B cell (primary cell): ENCODE results near the gene MED25. TPM values are rescaled to one million over a fixed set of nuclear protein-coding genes. Genes with fewer than 3 reads are reported as not detected.

Source experiments
- ATAC-seq: fragments of 200-7000 bp; cut with Tn5 transposase; one replicate; pipeline ENCODE4 v1.10.0; 2021; ENCODE audit warnings: low read depth, mild to moderate bottlenecking, moderate number of reproducible peaks, moderate library complexity
- CTCF ChIA-PET: fragments of 350-600 bp; sonication (Branson Sonifier 250); formaldehyde crosslinking; loops from one replicate; lab custom pipeline; 2021; ENCODE audit warnings: antibody characterized with exemption, inconsistent platforms; lab: Charles Lee
- POLR2A ChIA-PET: fragments of 350-600 bp; sonication (Branson Sonifier 250); formaldehyde crosslinking; loops from one replicate; lab custom pipeline; 2021; ENCODE audit warnings: antibody characterized with exemption; lab: Charles Lee
- DNase-seq: peaks from one replicate; pipeline ENCODE4 v3.0.0; 2013
- H2AFZ ChIP-seq: 2 replicates; pipeline ENCODE4 v1.6.1; 2012; ENCODE audit warnings: mild to moderate bottlenecking, low read depth, low read length; ENCODE audit not compliant: insufficient read depth, poor library complexity, severe bottlenecking
- H3K27ac ChIP-seq, 2 donors: 1 replicate in 1 of 2; 2 replicates in 1 of 2; pipeline ENCODE4 v1.5.1; 2012 to 2013; ENCODE audit warnings: low read length in 2 of 2, mild to moderate bottlenecking in 2 of 2, moderate library complexity in 1 of 2
- H3K27me3 ChIP-seq, 4 experiments: fragments of 200-600 bp in 1 of 4; sonication (generic) in 1 of 4; replicated peaks in 1 of 4; 1 replicate in 2 of 4; 2 replicates in 2 of 4; pipeline versions ENCODE4 v1.6.1 to v1.7.0; 2013 to 2016; ENCODE audit warnings: low read length in 3 of 4, mild to moderate bottlenecking in 2 of 4, mixed read lengths in 1 of 4, moderate library complexity in 1 of 4; ENCODE audit not compliant: insufficient read depth in 4 of 4, control insufficient read depth in 3 of 4; ENCODE audit errors: control extremely low read depth in 1 of 4
- H3K36me3 ChIP-seq, 2 experiments: replicated peaks in 1 of 2; 1 replicate in 1 of 2; 2 replicates in 1 of 2; pipeline versions ENCODE4 v1.6.1 to v1.7.1; 2013; ENCODE audit warnings: low read length in 1 of 2; ENCODE audit not compliant: insufficient read depth in 2 of 2, control insufficient read depth in 1 of 2; ENCODE audit errors: control extremely low read depth in 1 of 2, extremely low read depth in 1 of 2
- H3K4me1 ChIP-seq, 2 donors: fragments of 200-600 bp in 1 of 2; sonication (generic) in 1 of 2; 1 replicate in 1 of 2; 2 replicates in 1 of 2; pipeline versions ENCODE4 v1.5.1 to v1.6.1; 2013 to 2017; ENCODE audit warnings: low read length in 2 of 2; ENCODE audit not compliant: control insufficient read depth in 2 of 2, insufficient read depth in 2 of 2
- H3K4me2 ChIP-seq: replicated peaks from 2 replicates; pipeline ENCODE3; 2012; ENCODE audit warnings: mild to moderate bottlenecking, low read depth, low read length; ENCODE audit not compliant: poor library complexity, severe bottlenecking
- H3K4me3 ChIP-seq, 5 experiments: fragments of 200-600 bp in 1 of 5; sonication (generic) in 1 of 5; 1 replicate in 3 of 5; 2 replicates in 2 of 5; pipeline versions ENCODE4 v1.5.1 to v1.7.0; 2011 to 2016; ENCODE audit warnings: low read length in 4 of 5, mild to moderate bottlenecking in 4 of 5, low read depth in 2 of 5, control low read depth in 1 of 5, moderate library complexity in 1 of 5; ENCODE audit not compliant: insufficient read depth in 1 of 5; ENCODE audit errors: control extremely low read depth in 1 of 5, extremely low read depth in 1 of 5
- H3K79me2 ChIP-seq: fragments of 200-600 bp; sonication (generic); one replicate; pipeline ENCODE4 v1.6.0; 2016; ENCODE audit warnings: low read length; ENCODE audit not compliant: control insufficient read depth, insufficient read depth
- H3K9ac ChIP-seq: fragments of 200-600 bp; sonication (generic); 2 replicates; pipeline ENCODE4 v1.6.1; 2017; ENCODE audit warnings: mild to moderate bottlenecking, low read length, moderate library complexity
- H3K9me3 ChIP-seq, 3 donors: one replicate each; pipeline versions ENCODE4 v1.6.1 to v1.7.1; 2013; ENCODE audit warnings: low read length in 2 of 3; ENCODE audit not compliant: control insufficient read depth in 2 of 3, insufficient read depth in 1 of 3; ENCODE audit errors: control extremely low read depth in 1 of 3
- H4K20me1 ChIP-seq: 2 replicates; pipeline ENCODE4 v1.6.0; 2012; ENCODE audit warnings: mild to moderate bottlenecking, low read length; ENCODE audit not compliant: insufficient read depth, control insufficient read depth, poor library complexity, severe bottlenecking
- H3K27ac Mint-ChIP-seq: one replicate; pipeline ENCODE4 v1.8.0; 2021; ENCODE audit warnings: mixed read lengths
- H3K27me3 Mint-ChIP-seq: one replicate; pipeline ENCODE4 v1.8.0; 2021; ENCODE audit warnings: mixed read lengths
- H3K4me1 Mint-ChIP-seq: one replicate; pipeline ENCODE4 v1.8.0; 2021; ENCODE audit warnings: mixed read lengths
- H3K4me3 Mint-ChIP-seq: one replicate; pipeline ENCODE4 v1.8.0; 2021; ENCODE audit warnings: mixed read lengths
- H3K9me3 Mint-ChIP-seq: one replicate; pipeline ENCODE4 v1.8.0; 2022; ENCODE audit warnings: mixed read lengths; ENCODE audit not compliant: insufficient read depth
- CTCF ChIP-seq: fragments of 200-600 bp; IDR thresholded peaks from one replicate; pipeline ENCODE4 v1.8.0; 2022; ENCODE audit warnings: antibody characterized with exemption, mild to moderate bottlenecking
- EZH2 ChIP-seq: IDR thresholded peaks from 2 replicates; pipeline ENCODE4 v1.6.1; 2012; ENCODE audit warnings: borderline replicate concordance, low read depth, mild to moderate bottlenecking, moderate library complexity, low read length; ENCODE audit not compliant: insufficient read depth, poor library complexity, severe bottlenecking
- WGBS: methylation state at CpG from one replicate; pipeline ENCODE4 v1.1.5; 2013; ENCODE audit warnings: missing lambda C conversion rate; ENCODE audit not compliant: insufficient coverage; 5-methylcytosine and 5-hydroxymethylcytosine counted together
- intact Hi-C: fragments of 100-400 bp; cut with micrococcal nuclease; formaldehyde crosslinking; loops from one replicate; pipeline ENCODE4 v1.10.0; 2022
- polyA plus RNA-seq: library from polyadenylated mRNA; depleted of rRNA; stranded (reverse); fragments of >200 nt; gene quantifications from 2 replicates; pipeline ENCODE4 v1.2.3, GENCODE V29; 2012
- total RNA-seq, 2 donors: library from RNA; stranded (reverse); fragments of 120-200 nt in 1 of 2; gene quantifications; 1 replicate in 1 of 2; 2 replicates in 1 of 2; pipeline versions ENCODE4 v1.2.3 to v1.2.4, GENCODE V29; 2013 to 2022

The MED25 gene
- total and polyA plus RNA-seq, 2 donors (not counting 1 experiment from before 2014, with no cell fraction given), result 93.0 to 126 TPM

- H3K27me3 ChIP-seq, result no peaks in the 10 kb centered on the region
- H3K36me3 ChIP-seq, result peaks cover 0 to 5% of the 10 kb centered on the region in 2 experiments
- ChIA-PET POLR2A (interaction anchor here (0.6 to 2.3 kb wide), 9 partner anchors 9 to 70 kb away, joined by 3 to 23 read pairs (median 6); partner anchors contain the start of genes AKT1S1, FUZ and TBC1D17), CTCF (interaction anchor here (0.8 to 1.5 kb wide), 2 partner anchors 14 to 37 kb away, joined by 3 read pairs; no protein-coding TSS in a partner anchor)
- peak overlapping the region; percentile 44 for H3K9ac ChIP-seq
- peak; percentile 27 for DNase-seq
- H3K9me3 ChIP-seq, result peaks cover 0 to 4% (median 0%) of the 10 kb centered on the region in 3 donors
- intact Hi-C loops, result no loop called here
- no peaks in the 10 kb centered on the region for H4K20me1 ChIP-seq
- H3K27ac Mint-ChIP-seq, result peak overlapping the region; percentile 84
- WGBS, result 78% methylated on average over 14 of the region's 18 CpGs
- H3K27me3 Mint-ChIP-seq, result no peaks in the 10 kb centered on the region
- H3K27ac ChIP-seq, result peak overlapping the region; percentile 53 to 61
- peaks cover under 1% of the 10 kb centered on the region for H3K79me2 ChIP-seq
- H3K4me2 ChIP-seq, result peak overlapping the region; percentile 59
- no peaks in the 10 kb centered on the region for H3K9me3 Mint-ChIP-seq
- peaks cover 41 to 57% of the 10 kb centered on the region in 2 donors for H3K4me1 ChIP-seq
- H3K4me3 ChIP-seq, result peak overlapping the region in 3 of 5 experiments; percentile 7 to 52 (median 39)
- H2AFZ ChIP-seq, result no peak overlapping the region
- ATAC-seq, result no peak
- peak overlapping the region; percentile 78 for H3K4me3 Mint-ChIP-seq
- peaks cover 58% of the 10 kb centered on the region for H3K4me1 Mint-ChIP-seq
- no peak for TF ChIP-seq CTCF
- no peak for TF ChIP-seq EZH2
Observed at GRCh38 chr19:49844138-49845095, 26.3 kb downstream of the MED25 start.
